A673 (cell line): ENCODE results near the gene KIFBP. TPM values are rescaled to one million over a fixed set of nuclear protein-coding genes. Genes with fewer than 3 reads are reported as not detected.
"Not testable (repeated sequence)": the region's sequence is repeated elsewhere in the genome, so short reads cannot be mapped to it uniquely, and the experiment has no call there.

Experiments
- BruUV-seq: library from RNA; stranded (reverse); fragments of 400-500 nt; replicated peaks from 2 replicates; lab custom pipeline; 2021; lab: Mats Ljungman, UMichigan
- CTCF ChIA-PET: fragments of 300-600 bp; sonication (Branson Sonifier 250); formaldehyde crosslinking; loops from one replicate; lab custom pipeline; 2022; ENCODE audit warnings: antibody characterized with exemption; lab: Charles Lee
- POLR2A ChIA-PET: fragments of 300-600 bp; sonication (Branson Sonifier 250); formaldehyde crosslinking; loops from one replicate; lab custom pipeline; 2022; ENCODE audit warnings: antibody characterized with exemption; ENCODE audit not compliant: low non-redundant PET; lab: Charles Lee
- DNase-seq: peaks from one replicate; pipeline ENCODE4 v3.0.0-alpha.2; 2015; ENCODE audit warnings: low spot score
- H3K27ac ChIP-seq: fragments of 200-600 bp; sonication (generic); 2 replicates; pipeline ENCODE4 v1.5.1; 2016; ENCODE audit warnings: mixed run types, low read depth, mild to moderate bottlenecking, mixed read lengths, antibody characterized with exemption, low read length; ENCODE audit not compliant: poor library complexity, severe bottlenecking
- H3K27me3 ChIP-seq: fragments of 200-600 bp; sonication (generic); replicated peaks from 2 replicates; pipeline ENCODE4 v1.6.1; 2017; ENCODE audit warnings: mixed run types, low read depth, mild to moderate bottlenecking, mixed read lengths, antibody characterized with exemption, low read length; ENCODE audit not compliant: insufficient read depth, poor library complexity
- H3K36me3 ChIP-seq: fragments of 200-600 bp; sonication (generic); 2 replicates; pipeline ENCODE4 v1.6.1; 2016; ENCODE audit warnings: mixed run types, mild to moderate bottlenecking, mixed read lengths, antibody characterized with exemption, low read length; ENCODE audit not compliant: insufficient read depth, poor library complexity, severe bottlenecking
- H3K4me1 ChIP-seq: fragments of 200-600 bp; sonication (generic); 2 replicates; pipeline ENCODE4 v1.6.1; 2017; ENCODE audit warnings: mixed run types, mild to moderate bottlenecking, mixed read lengths, antibody characterized with exemption, low read length; ENCODE audit not compliant: insufficient read depth, poor library complexity, severe bottlenecking
- H3K4me3 ChIP-seq: fragments of 200-600 bp; sonication (generic); 2 replicates; pipeline ENCODE4 v1.5.1; 2016; ENCODE audit warnings: low read depth, mixed run types, mild to moderate bottlenecking, mixed read lengths, low read length; ENCODE audit not compliant: poor library complexity, severe bottlenecking
- H3K9me3 ChIP-seq: fragments of 200-600 bp; sonication (generic); 2 replicates; pipeline ENCODE4 v1.6.1; 2016; ENCODE audit warnings: mixed run types, low read depth, mild to moderate bottlenecking, mixed read lengths, antibody characterized with exemption, low read length; ENCODE audit not compliant: poor library complexity, severe bottlenecking
- CTCF ChIP-seq: fragments of 300-800, 200-600 bp; sonication (generic); conservative IDR thresholded peaks from 2 replicates; pipeline ENCODE4 v1.5.1; 2017; ENCODE audit warnings: low read depth, mild to moderate bottlenecking, antibody characterized with exemption, low read length, moderate library complexity, mixed read lengths
- EZH2 ChIP-seq: fragments of 200-600 bp; sonication (generic); IDR thresholded peaks from 2 replicates; pipeline ENCODE4 v1.6.1; 2017; ENCODE audit warnings: borderline replicate concordance, low read depth, mild to moderate bottlenecking, mixed read lengths, antibody characterized with exemption, low read length; ENCODE audit not compliant: poor library complexity, severe bottlenecking
- intact Hi-C: fragments of 100-400 bp; cut with micrococcal nuclease; formaldehyde crosslinking; loops from one replicate; pipeline ENCODE4 v1.10.0; 2022; ENCODE audit not compliant: unreplicated experiment
- total RNA-seq: library from RNA; stranded (reverse); gene quantifications from 2 replicates; pipeline ENCODE4 v1.2.3, GENCODE V29; 2021

The KIFBP gene
- total RNA-seq, 1 experiment from 2014 or later: 42.8 TPM

- intact Hi-C loops: no loop called here
- no peak overlapping the region for H3K27ac ChIP-seq
- POLR2A ChIA-PET: no interaction called here
- CTCF ChIA-PET: no interaction called here
- no peaks in the 10 kb centered on the region for H3K27me3 ChIP-seq
- H3K9me3 ChIP-seq: no peaks in the 10 kb centered on the region
- H3K4me3 ChIP-seq: no peak overlapping the region
- peaks cover 20% of the 10 kb centered on the region for H3K36me3 ChIP-seq
- no TSS peak for BruUV-seq
- no peak for DNase-seq
- no peak for TF ChIP-seq EZH2
- no peak for TF ChIP-seq CTCF
- H3K4me1 ChIP-seq: no peaks in the 10 kb centered on the region
Observed at GRCh38 chr10:69009360-69009759, 20.8 kb downstream of the KIFBP start.

GRCh38 chr10:69010151-69010640 is 21.6 kb downstream of the KIFBP start:
- BruUV-seq: no TSS peak
- ChIA-PET CTCF (no interaction called here), POLR2A (no interaction called here)
- H3K4me1 ChIP-seq: no peaks in the 10 kb centered on the region
- intact Hi-C loops: no loop called here
- no peak for DNase-seq
- no peak for TF ChIP-seq EZH2
- no peaks in the 10 kb centered on the region for H3K9me3 ChIP-seq
- no peak overlapping the region for H3K4me3 ChIP-seq
- H3K27ac ChIP-seq: no peak overlapping the region
- no peaks in the 10 kb centered on the region for H3K27me3 ChIP-seq
- H3K36me3 ChIP-seq: peaks cover 18% of the 10 kb centered on the region

- intact Hi-C loops, H3K27ac ChIP-seq, H3K9me3 ChIP-seq, POLR2A ChIA-PET, BruUV-seq, CTCF ChIA-PET, H3K4me3 ChIP-seq, DNase-seq, H3K4me1 ChIP-seq, H3K27me3 ChIP-seq: not testable (repeated sequence)
- H3K36me3 ChIP-seq: peaks cover 28% of the 10 kb centered on the region
Observed at GRCh38 chr10:69012778-69013177, 24.2 kb downstream of the KIFBP start.

- Histone ChIP-seq H3K4me1 (no peaks in the 10 kb centered on the region), H3K27me3 (no peaks in the 10 kb centered on the region), H3K27ac (no peak overlapping the region), H3K9me3 (no peaks in the 10 kb centered on the region), H3K4me3 (no peak overlapping the region), H3K36me3 (peaks cover 28% of the 10 kb centered on the region)
- ChIA-PET CTCF (no interaction called here), POLR2A (no interaction called here)
- intact Hi-C loops: no loop called here
- TF ChIP-seq CTCF: no peak
- no peak for TF ChIP-seq EZH2
- no TSS peak for BruUV-seq
- DNase-seq: no peak
Observed at GRCh38 chr10:69014171-69014570, 25.6 kb downstream of the KIFBP start.
